ENCODE measurements around the gene CDK6.

DNA sequence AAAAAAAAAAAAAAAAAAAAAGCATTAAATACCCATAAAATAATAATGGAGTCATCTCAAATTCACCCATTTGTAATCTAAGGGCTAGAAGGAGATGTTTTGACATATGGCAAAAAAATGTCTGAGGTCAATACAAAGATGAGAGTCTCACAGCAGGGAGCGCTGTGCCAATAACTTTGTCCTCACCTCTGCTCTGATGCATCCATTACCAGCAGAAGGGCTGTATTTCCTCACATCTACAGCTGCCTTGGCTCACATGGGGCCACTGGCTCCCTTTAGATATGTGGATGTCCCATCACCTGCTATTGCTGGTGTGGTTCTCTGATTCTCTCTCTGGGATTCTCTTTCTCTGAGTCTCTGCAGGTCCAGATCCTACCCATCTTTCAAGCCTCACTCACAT, 155.9 kb downstream of the CDK6 start:
- TF ChIP-seq, protein P1, sequence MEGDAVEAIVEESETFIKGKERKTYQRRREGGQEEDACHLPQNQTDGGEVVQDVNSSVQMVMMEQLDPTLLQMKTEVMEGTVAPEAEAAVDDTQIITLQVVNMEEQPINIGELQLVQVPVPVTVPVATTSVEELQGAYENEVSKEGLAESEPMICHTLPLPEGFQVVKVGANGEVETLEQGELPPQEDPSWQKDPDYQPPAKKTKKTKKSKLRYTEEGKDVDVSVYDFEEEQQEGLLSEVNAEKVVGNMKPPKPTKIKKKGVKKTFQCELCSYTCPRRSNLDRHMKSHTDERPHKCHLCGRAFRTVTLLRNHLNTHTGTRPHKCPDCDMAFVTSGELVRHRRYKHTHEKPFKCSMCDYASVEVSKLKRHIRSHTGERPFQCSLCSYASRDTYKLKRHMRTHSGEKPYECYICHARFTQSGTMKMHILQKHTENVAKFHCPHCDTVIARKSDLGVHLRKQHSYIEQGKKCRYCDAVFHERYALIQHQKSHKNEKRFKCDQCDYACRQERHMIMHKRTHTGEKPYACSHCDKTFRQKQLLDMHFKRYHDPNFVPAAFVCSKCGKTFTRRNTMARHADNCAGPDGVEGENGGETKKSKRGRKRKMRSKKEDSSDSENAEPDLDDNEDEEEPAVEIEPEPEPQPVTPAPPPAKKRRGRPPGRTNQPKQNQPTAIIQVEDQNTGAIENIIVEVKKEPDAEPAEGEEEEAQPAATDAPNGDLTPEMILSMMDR (IDR thresholded peaks at IDR 0.05; ENCODE audit: low read depth, low read length): no peak
- TF ChIP-seq, protein P2, sequence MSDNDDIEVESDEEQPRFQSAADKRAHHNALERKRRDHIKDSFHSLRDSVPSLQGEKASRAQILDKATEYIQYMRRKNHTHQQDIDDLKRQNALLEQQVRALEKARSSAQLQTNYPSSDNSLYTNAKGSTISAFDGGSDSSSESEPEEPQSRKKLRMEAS (IDR thresholded peaks at IDR 0.05; ENCODE audit: low read depth, low read length): no peak

Measured in NB4 (cell line).